ENCODE results near the gene PIM3. TPM values are rescaled to one million over a fixed set of nuclear protein-coding genes. Genes with fewer than 3 reads are reported as not detected.
A peak's percentile ranks its signal among the peaks of the same experiment; 100 is the strongest.

Gene PIM3
- total and polyA plus RNA-seq, 10 of the 15 experiments (the other 5 are each of a cell fraction or from before 2014, with no cell fraction given), result 0.31 to 60.8 (median 12.4) TPM

DNA sequence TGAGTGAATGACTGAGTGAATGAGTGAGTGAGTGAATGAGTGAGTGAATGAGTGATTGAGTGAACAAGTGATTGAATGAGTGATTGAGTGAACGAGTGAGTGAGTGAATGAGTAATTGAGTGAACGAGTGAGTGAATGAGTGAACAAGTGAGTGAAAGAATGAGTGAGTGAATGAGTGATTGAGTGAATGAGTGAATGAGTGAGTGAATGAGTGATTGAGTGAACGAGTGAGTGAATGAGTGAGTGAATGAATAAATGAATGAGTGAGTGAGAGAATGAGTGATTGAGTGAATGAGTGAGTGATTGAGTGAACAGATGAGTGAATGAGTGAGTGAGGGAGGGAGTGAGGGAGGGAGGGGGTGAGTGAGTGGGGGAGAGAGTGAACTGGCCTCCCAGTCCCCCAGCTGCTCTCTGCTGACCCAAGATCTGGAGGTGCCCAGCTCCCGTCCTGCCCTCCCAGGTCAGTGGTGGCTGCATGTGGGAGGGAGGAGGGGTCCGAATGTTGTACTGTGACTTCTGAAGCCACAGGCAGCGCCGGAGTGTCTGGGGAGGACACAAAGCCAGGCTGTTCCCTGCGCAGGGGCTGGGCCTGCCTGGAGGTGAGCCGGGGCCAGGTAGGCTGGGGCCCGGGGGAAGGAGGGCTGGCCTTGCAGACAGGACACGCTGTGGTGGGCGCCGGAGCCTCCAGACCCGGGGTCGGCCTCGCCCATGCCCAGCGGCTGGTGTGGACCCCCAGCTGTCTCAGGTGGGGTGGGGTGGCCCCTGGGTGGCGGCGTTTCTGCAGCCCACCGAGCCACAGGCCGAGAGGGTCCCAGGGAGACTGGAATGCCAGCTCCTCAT lies 17.8 kb upstream of the PIM3 start:
- peak; percentile 28 for ATAC-seq
- SMC1A ChIA-PET (ENCODE audit: uncharacterized antibody, unreplicated experiment), result no interaction called here
- Histone ChIP-seq H2AFZ (ENCODE audit: control insufficient read depth, low read depth, low read length) (no peak overlapping the region), H3K9ac (ENCODE audit: control insufficient read depth, insufficient read depth, low read length) (peak overlapping the region; percentile 88; the same call in 1 of the 2 replicates), H3K4me3 (no peak overlapping the region), H3K9me3 (replicated peaks; ENCODE audit: control insufficient read depth, insufficient read depth, low read length) (no peaks in the 10 kb centered on the region), H3K27me3 (replicated peaks in 1 of 2; ENCODE audit: control insufficient read depth in 2 of 2, insufficient read depth in 2 of 2, low read length in 1 of 2) (no peaks in the 10 kb centered on the region), H3K4me2 (ENCODE audit: control insufficient read depth, insufficient read depth) (peak overlapping the region; percentile 58), H4K20me1 (ENCODE audit: control insufficient read depth, insufficient read depth) (no peaks in the 10 kb centered on the region), H3K79me2 (ENCODE audit: control insufficient read depth, insufficient read depth, low read length) (peaks cover 16% of the 10 kb centered on the region), H3K27ac (ENCODE audit: control insufficient read depth, insufficient read depth) (peak overlapping the region; percentile 87), H3K4me1 (ENCODE audit: control insufficient read depth, insufficient read depth, low read length) (peaks cover 4% of the 10 kb centered on the region; the same call in 1 of the 2 replicates), H3K36me3 (ENCODE audit: control insufficient read depth in 2 of 2, insufficient read depth in 2 of 2, low read length in 1 of 2) (no peaks in the 10 kb centered on the region)
- POLR2A ChIA-PET, result interaction anchor here (0.7 to 1.5 kb wide), 3 partner anchors 10 to 244 kb away, joined by 3 to 4 read pairs (median 3); no protein-coding TSS in a partner anchor
- no peak for DNase-seq (ENCODE audit: low read depth, low spot score)
- FAIRE-seq, result no peak
- intact Hi-C loops (cut with micrococcal nuclease; ENCODE audit: unreplicated experiment), result no loop called here
- CTCF ChIA-PET, result no interaction called here
- no TSS peak for BruUV-seq (replicated peaks)
- 52% methylated on average over 16 of the region's 21 CpGs for WGBS (ENCODE audit: insufficient coverage, insufficient replicate concordance, low lambda C conversion rate, missing lambda C conversion rate)
- in situ Hi-C loops (cut with MboI), result no loop called here
- RAD21 ChIA-PET (ENCODE audit: unreplicated experiment), result no interaction called here
- TF ChIP-seq, protein P1, sequence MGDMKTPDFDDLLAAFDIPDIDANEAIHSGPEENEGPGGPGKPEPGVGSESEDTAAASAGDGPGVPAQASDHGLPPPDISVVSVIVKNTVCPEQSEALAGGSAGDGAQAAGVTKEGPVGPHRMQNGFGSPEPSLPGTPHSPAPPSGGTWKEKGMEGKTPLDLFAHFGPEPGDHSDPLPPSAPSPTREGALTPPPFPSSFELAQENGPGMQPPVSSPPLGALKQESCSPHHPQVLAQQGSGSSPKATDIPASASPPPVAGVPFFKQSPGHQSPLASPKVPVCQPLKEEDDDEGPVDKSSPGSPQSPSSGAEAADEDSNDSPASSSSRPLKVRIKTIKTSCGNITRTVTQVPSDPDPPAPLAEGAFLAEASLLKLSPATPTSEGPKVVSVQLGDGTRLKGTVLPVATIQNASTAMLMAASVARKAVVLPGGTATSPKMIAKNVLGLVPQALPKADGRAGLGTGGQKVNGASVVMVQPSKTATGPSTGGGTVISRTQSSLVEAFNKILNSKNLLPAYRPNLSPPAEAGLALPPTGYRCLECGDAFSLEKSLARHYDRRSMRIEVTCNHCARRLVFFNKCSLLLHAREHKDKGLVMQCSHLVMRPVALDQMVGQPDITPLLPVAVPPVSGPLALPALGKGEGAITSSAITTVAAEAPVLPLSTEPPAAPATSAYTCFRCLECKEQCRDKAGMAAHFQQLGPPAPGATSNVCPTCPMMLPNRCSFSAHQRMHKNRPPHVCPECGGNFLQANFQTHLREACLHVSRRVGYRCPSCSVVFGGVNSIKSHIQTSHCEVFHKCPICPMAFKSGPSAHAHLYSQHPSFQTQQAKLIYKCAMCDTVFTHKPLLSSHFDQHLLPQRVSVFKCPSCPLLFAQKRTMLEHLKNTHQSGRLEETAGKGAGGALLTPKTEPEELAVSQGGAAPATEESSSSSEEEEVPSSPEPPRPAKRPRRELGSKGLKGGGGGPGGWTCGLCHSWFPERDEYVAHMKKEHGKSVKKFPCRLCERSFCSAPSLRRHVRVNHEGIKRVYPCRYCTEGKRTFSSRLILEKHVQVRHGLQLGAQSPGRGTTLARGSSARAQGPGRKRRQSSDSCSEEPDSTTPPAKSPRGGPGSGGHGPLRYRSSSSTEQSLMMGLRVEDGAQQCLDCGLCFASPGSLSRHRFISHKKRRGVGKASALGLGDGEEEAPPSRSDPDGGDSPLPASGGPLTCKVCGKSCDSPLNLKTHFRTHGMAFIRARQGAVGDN (IDR thresholded peaks at IDR 0.05), result no peak
- TF ChIP-seq BACH1 (IDR thresholded peaks at IDR 0.05; ENCODE audit: borderline replicate concordance) (no peak), NBN (IDR thresholded peaks at IDR 0.05) (peak; percentile 38; the same call in 1 of the 2 replicates), SMC3 (IDR thresholded peaks at IDR 0.05; ENCODE audit: borderline replicate concordance, low read length) (no peak), YY1 (IDR thresholded peaks at IDR 0.05; ENCODE audit: low read depth, low read length) (no peak), NFIC (IDR thresholded peaks at IDR 0.05; ENCODE audit: low read depth, low read length) (no peak), TARDBP (IDR thresholded peaks at IDR 0.05; ENCODE audit: borderline replicate concordance) (no peak), ZNF24 (IDR thresholded peaks at IDR 0.05) (peak; percentile 99), ZSCAN29 (IDR thresholded peaks at IDR 0.05) (no peak), SREBF2 (IDR thresholded peaks at IDR 0.05; ENCODE audit: low read length) (no peak), EP300 (IDR thresholded peaks at IDR 0.05; ENCODE audit: borderline replicate concordance in 1 of 2, control insufficient read depth in 1 of 2, low read depth in 2 of 2, low read length in 2 of 2) (no peak), HDAC6 (IDR thresholded peaks at IDR 0.05; ENCODE audit: unreplicated experiment) (no peak)
- TF ChIP-seq, protein P2, sequence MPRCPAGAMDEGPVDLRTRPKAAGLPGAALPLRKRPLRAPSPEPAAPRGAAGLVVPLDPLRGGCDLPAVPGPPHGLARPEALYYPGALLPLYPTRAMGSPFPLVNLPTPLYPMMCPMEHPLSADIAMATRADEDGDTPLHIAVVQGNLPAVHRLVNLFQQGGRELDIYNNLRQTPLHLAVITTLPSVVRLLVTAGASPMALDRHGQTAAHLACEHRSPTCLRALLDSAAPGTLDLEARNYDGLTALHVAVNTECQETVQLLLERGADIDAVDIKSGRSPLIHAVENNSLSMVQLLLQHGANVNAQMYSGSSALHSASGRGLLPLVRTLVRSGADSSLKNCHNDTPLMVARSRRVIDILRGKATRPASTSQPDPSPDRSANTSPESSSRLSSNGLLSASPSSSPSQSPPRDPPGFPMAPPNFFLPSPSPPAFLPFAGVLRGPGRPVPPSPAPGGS (IDR thresholded peaks at IDR 0.05; ENCODE audit: borderline replicate concordance, insufficient read depth, low read depth, low read length, poor library complexity, severe bottlenecking), result peak; percentile 67
- TF ChIP-seq, protein P3, sequence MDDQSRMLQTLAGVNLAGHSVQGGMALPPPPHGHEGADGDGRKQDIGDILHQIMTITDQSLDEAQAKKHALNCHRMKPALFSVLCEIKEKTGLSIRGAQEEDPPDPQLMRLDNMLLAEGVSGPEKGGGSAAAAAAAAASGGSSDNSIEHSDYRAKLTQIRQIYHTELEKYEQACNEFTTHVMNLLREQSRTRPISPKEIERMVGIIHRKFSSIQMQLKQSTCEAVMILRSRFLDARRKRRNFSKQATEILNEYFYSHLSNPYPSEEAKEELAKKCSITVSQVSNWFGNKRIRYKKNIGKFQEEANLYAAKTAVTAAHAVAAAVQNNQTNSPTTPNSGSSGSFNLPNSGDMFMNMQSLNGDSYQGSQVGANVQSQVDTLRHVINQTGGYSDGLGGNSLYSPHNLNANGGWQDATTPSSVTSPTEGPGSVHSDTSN (IDR thresholded peaks at IDR 0.05; ENCODE audit: insufficient replicate concordance, low read depth, low read length), result no peak
- TF ChIP-seq, protein P4, sequence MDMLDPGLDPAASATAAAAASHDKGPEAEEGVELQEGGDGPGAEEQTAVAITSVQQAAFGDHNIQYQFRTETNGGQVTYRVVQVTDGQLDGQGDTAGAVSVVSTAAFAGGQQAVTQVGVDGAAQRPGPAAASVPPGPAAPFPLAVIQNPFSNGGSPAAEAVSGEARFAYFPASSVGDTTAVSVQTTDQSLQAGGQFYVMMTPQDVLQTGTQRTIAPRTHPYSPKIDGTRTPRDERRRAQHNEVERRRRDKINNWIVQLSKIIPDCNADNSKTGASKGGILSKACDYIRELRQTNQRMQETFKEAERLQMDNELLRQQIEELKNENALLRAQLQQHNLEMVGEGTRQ (IDR thresholded peaks at IDR 0.05; ENCODE audit: borderline replicate concordance, low read depth, low read length), result no peak
